Right renal pelvis (tissue), 4 donors: Measurements from ENCODE around the gene RNF114. TPM values are rescaled to one million over a fixed set of nuclear protein-coding genes. Genes with fewer than 3 reads are reported as not detected.

Source experiments
- DNase-seq, 4 donors: peaks; one replicate each; pipeline ENCODE4 v3.0.0-alpha.2; 2013; ENCODE audit warnings: low read depth in 4 of 4, low spot score in 3 of 4, missing footprints in 1 of 4
- polyA plus RNA-seq, 4 donors: library from polyadenylated mRNA; unstranded; fragments of 120-200 nt; gene quantifications; one replicate each; pipeline ENCODE4 v1.2.1, GENCODE V29; 2013; ENCODE audit not compliant: insufficient read length in 4 of 4

The RNF114 gene
- polyA plus RNA-seq, 4 donors: 65.0 to 74.8 (median 71.4) TPM

DNA sequence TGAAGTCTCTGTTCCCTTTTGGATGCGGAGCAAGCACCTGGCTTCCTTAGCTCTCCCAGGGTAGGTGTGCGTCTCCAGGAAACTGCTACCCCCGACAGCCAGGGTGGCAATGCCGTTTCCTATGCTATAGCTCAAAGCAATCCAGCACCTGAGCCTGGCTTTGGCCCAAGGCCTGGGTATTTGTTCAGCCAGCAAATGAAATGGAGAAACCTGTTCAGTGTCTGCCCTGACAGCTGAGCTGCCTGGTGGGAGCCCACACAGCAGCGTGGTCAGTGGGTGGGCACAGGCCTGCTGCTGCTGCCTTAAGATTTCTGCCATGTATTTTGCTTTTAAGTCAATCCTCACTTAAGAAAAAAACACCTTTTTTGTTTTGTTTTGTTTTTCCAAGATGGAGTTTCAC lies 34.6 kb upstream of the RNF114 start:
- DNase-seq: no peak

- no peak for DNase-seq
Observed at GRCh38 chr20:49904440-49905214, 31.6 kb upstream of the RNF114 start.

GRCh38 chr20:49905415-49906091 lies 30.6 kb upstream of the RNF114 start:
- no peak for DNase-seq

DNA sequence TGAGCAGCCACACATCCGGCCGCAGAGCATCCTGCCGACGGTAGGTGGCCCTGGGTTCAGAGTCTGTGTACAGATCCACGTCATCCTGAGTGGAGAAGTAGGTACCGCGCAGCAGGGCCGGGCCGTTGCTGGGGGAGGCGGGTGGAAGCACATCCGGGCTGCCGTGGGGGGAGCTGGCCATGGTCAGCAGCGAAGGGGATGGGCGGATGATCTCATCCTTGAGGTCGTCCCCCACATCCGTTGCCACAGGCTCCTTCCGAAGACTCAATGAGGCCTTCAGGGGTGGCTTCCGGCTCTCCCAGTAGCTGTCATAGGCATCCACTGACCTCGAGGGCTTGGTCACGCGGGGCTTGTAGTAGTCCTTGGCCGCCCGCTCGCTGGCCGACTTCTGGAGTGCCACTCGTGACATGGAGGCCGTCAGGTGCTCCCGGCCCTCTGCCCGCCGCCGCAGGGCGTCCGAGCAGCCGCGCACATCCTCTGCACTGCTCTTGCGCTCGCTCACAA lies 30.0 kb upstream of the RNF114 start:
- no peak for DNase-seq

GRCh38 chr20:49906615-49907154 lies 29.5 kb upstream of the RNF114 start:
- DNase-seq: no peak

DNA sequence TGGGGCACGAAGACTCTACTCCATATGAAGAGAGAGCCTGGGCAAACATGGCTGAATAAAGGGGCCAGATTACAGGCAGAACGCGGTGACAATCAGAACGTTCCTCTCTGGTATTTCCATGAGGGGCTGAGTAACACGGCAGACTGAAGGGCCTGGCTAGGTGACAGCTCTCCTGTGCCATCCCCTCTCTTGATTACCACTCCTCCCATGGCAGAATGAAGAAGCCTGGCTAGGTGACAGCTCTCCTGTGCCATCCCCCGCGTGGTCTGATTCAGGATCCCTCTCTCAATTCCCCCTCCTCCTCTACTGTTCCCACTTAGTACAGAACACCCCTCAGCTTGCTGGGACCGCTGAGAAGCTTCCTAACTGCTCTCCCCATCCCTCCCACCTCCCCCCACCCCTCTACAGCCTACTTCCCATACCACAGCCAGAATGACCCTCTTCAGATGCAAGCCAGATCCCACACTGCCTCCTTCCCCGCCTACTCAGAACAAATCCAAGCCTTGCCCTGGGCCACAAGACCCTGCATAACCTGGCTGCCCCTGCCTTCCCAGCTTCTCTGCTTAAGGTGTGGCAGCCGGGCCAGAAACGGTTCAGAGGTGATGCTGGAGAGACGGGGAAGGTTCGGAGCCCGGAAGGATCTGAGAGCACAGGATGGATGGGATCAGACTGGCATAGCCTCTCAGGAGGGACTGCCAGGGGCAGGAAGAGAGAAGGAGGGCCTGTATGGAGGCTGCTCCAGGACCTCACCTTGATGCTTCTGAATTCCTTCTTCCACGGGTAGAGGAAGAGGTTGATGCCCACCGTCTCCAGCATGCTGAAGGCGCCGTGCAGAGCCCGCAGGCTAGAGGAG lies 28.6 kb upstream of the RNF114 start:
- DNase-seq: no peak

GRCh38 chr20:49908258-49908565 lies 28.0 kb upstream of the RNF114 start:
- no peak for DNase-seq

DNA sequence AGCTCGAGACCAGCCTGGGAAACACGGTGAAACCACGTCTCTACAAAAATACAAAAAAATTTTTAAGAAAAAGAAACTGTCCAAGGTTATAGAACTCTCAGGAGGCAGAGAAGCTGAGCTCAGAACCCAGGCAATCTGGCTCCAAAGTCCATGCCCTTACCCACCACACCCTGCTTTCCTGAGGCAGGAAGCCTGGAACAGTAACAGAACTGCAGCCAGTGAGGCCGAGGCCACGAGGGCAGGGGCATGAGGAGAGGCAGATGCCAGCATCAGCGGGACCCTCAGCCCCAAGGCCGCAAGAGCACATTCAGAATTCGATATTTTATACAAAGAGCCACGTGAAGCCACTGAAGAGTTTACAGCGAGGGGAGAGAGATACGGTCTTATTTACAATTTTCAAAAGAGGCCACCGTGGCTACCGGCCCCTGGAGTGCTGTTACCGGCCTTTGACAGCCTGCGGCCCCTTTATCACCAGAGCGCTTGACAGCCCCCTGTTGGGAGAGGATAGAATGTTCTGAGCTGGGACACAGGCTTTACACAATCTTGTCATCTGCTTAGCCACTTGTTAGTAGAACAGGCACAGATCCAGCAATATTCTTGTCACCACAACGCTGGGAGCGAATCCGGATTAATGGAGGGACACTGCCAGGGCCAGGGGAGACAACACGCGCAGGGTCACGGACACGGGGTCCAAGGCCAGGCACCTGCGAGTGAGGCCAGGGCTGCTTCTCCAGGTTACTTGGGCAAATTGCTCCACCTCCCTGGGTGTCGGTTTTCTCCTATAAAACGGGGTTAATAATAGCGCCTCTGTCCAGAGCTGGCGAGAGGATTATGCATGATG lies 26.5 kb upstream of the RNF114 start:
- no peak for DNase-seq

DNA sequence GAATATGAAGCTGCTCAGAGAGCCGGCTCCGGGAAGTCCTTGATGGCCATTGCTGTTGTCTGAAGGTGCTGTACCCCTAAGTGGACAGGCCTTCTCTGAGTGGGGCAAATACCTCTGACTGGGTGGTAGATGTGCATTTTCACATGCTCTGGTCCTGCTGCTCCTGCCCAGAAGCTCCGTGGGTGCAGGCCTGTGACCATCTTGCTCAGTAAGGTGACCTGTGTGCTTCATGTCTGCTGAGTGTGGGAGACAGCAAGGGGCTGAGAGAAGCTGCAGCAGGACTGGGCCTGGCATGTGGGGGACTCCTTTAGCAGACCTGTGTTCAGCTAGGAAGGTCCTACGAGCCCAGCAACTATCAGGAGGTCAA lies 25.9 kb upstream of the RNF114 start:
- DNase-seq: no peak

GRCh38 chr20:49913399-49914047 lies 22.7 kb upstream of the RNF114 start:
- no peak for DNase-seq

- no peak for DNase-seq
Observed at GRCh38 chr20:49914310-49915117, 21.7 kb upstream of the RNF114 start.

DNA sequence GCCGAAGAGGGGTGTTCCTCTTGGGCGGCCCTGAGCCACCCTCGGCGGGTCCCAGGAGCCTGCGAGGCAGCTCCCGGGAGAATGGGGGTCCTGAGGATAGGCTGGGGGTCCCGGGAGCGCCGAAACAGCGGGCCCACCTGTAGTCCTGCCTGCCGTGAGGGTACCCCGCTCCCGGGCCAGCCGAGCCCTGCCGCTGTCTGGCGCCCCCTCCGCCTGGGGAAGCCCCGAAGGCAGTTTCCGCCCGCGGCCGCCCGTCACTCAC lies 21.1 kb upstream of the RNF114 start:
- no peak for DNase-seq

GRCh38 chr20:49915380-49916145 lies 20.6 kb upstream of the RNF114 start, which contains the start of gene SPATA2:
Gene SPATA2, minus strand, starts transcription at chr20:49915529. Its CDS starts 7,039 bp downstream, at chr20:49908490.
- DNase-seq: peak; percentile 89 to 97 (median 90)

- DNase-seq: no peak
Observed at GRCh38 chr20:49916146-49917002, 19.8 kb upstream of the RNF114 start.

- DNase-seq: no peak
Observed at GRCh38 chr20:49918446-49918845, 17.8 kb upstream of the RNF114 start.

DNA sequence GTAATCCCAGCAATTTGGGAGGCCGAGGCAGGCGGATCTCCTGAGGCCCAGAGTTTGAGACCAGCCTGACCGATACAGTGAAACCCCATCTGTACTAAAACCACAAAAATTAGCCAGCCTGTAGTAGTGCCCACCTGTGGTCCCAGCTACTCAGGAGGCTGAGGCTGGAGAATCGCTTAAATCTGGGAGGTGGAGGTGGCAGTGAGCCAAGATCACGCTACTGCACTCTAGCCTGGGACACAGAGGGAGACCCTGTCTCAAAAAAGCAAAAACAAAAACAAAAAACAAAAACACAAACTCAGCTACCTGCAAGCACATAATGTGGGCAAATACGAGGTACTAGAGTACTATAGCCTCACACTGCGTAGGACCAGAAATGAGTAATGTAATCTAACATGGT lies 17.2 kb upstream of the RNF114 start:
- DNase-seq: no peak

DNA sequence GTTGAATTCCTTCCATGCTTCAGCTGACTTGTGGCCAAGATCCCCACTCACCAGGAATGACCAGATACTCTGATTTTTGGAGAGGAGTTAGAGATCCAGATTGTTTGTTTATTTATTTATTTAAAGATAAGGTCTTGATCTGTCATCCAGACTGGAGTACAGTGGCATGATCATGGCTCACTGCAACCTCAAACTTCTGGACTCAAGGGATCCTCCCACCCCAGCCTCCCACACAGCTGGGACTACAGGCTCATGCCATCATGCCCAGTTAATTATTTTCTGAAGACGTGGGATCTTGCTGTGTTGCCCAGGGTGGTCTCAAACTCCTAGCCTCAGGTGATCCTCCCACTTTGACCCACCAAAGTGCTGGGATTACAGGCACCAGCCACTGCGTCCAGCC lies 16.7 kb upstream of the RNF114 start:
- no peak for DNase-seq
